Endothelial cell of umbilical vein (primary cell): Measurements from ENCODE around the gene MCM9. TPM values are rescaled to one million over a fixed set of nuclear protein-coding genes. Genes with fewer than 3 reads are reported as not detected.

Source experiments
- BruUV-seq: library from RNA; stranded (reverse); fragments of 400-500 nt; replicated peaks from 2 replicates; lab custom pipeline; 2021; lab: Mats Ljungman, UMichigan
- CTCF ChIA-PET: fragments of 300-600, 350-600 bp; sonication (Branson Sonifier 250); formaldehyde crosslinking; loops from one replicate; lab custom pipeline; 2021; ENCODE audit warnings: antibody characterized with exemption, inconsistent platforms; lab: Charles Lee
- POLR2A ChIA-PET: fragments of 300-600, 350-600 bp; sonication (Branson Sonifier 250); formaldehyde crosslinking; loops from one replicate; lab custom pipeline; 2021; ENCODE audit warnings: antibody characterized with exemption, inconsistent platforms; lab: Charles Lee
- DNase-seq: peaks from one replicate; pipeline ENCODE4 v3.0.0-alpha.2; 2011; ENCODE audit warnings: low read depth, low spot score
- FAIRE-seq: peaks from 2 replicates; lab custom pipeline; 2011; peaks lifted over from hg19 to GRCh38; lab: Jason Lieb, UNC
- H2AFZ ChIP-seq: 2 replicates; pipeline ENCODE4 v1.6.0; 2012; ENCODE audit warnings: low read depth, low read length, control low read depth, inconsistent platforms
- H3K27ac ChIP-seq: 2 replicates; pipeline ENCODE4 v1.5.1; 2011; ENCODE audit warnings: low read depth, mild to moderate bottlenecking, control low read depth, low read length, moderate library complexity; ENCODE audit not compliant: insufficient read depth
- H3K27me3 ChIP-seq, 2 experiments: 2 replicates each; pipeline versions ENCODE4 v1.6.0 to v1.6.1; 2011; ENCODE audit warnings: low read length in 2 of 2, mixed read lengths in 1 of 2; ENCODE audit not compliant: control insufficient read depth in 2 of 2, insufficient read depth in 2 of 2
- H3K36me3 ChIP-seq, 2 experiments: 2 replicates in 1 of 2; 3 replicates in 1 of 2; pipeline ENCODE4 v1.5.1; 2011; ENCODE audit warnings: low read length in 2 of 2, mild to moderate bottlenecking in 1 of 2, moderate library complexity in 1 of 2; ENCODE audit not compliant: control insufficient read depth in 2 of 2, insufficient read depth in 2 of 2; ENCODE audit errors: extremely low read depth in 1 of 2
- H3K4me1 ChIP-seq: 3 replicates; pipeline ENCODE4 v1.5.1; 2011; ENCODE audit warnings: mild to moderate bottlenecking, low read length; ENCODE audit not compliant: control insufficient read depth, insufficient read depth; ENCODE audit errors: extremely low read depth
- H3K4me2 ChIP-seq: 2 replicates; pipeline ENCODE4 v1.6.1; 2011; ENCODE audit warnings: low read length, control low read depth, mixed read lengths; ENCODE audit not compliant: insufficient read depth
- H3K4me3 ChIP-seq, 3 experiments: fragments of 200-600 bp in 1 of 3; sonication (generic), shearing (Covaris generic) in 1 of 3; replicated peaks in 1 of 3; 2 replicates each; pipeline ENCODE4 v1.5.1; 2011 to 2016; ENCODE audit warnings: control low read depth in 3 of 3, low read length in 3 of 3, mild to moderate bottlenecking in 2 of 3, inconsistent platforms in 1 of 3, low read depth in 1 of 3, moderate library complexity in 1 of 3; ENCODE audit not compliant: insufficient read depth in 1 of 3
- H3K79me2 ChIP-seq: 2 replicates; pipeline ENCODE4 v1.6.0; 2012; ENCODE audit warnings: low read length, inconsistent platforms; ENCODE audit not compliant: control insufficient read depth, insufficient read depth
- H3K9ac ChIP-seq: replicated peaks from 2 replicates; pipeline ENCODE3; 2011; ENCODE audit warnings: low read length, control low read depth; ENCODE audit not compliant: insufficient read depth; ENCODE audit errors: extremely low read depth
- H3K9me1 ChIP-seq: replicated peaks from 3 replicates; pipeline ENCODE4 v1.6.0; 2011; ENCODE audit warnings: mild to moderate bottlenecking, low read length; ENCODE audit not compliant: control insufficient read depth, insufficient read depth; ENCODE audit errors: extremely low read depth
- H3K9me3 ChIP-seq: replicated peaks from 2 replicates; pipeline ENCODE4 v1.5.1; 2012; ENCODE audit warnings: low read length, inconsistent platforms; ENCODE audit not compliant: control insufficient read depth, insufficient read depth
- H4K20me1 ChIP-seq: replicated peaks from 2 replicates; pipeline ENCODE3; 2011; ENCODE audit warnings: mild to moderate bottlenecking, low read length; ENCODE audit not compliant: control insufficient read depth, insufficient read depth; ENCODE audit errors: extremely low read depth
- CTCF ChIP-seq, 2 donors: IDR thresholded peaks; 1 replicate in 1 of 2; 2 replicates in 1 of 2; pipeline ENCODE4 v1.5.1; 2011; ENCODE audit warnings: low read length in 2 of 2, mild to moderate bottlenecking in 2 of 2, moderate library complexity in 2 of 2, control low read depth in 1 of 2, inconsistent platforms in 1 of 2, low read depth in 1 of 2; ENCODE audit not compliant: insufficient read depth in 1 of 2; ENCODE audit errors: extremely low read depth in 1 of 2
- EZH2 ChIP-seq: IDR thresholded peaks from 2 replicates; pipeline ENCODE4 v1.6.1; 2012; ENCODE audit warnings: borderline replicate concordance, low read depth, mild to moderate bottlenecking, moderate library complexity, low read length, inconsistent platforms; ENCODE audit not compliant: severe bottlenecking
- FOS ChIP-seq: IDR thresholded peaks from 2 replicates; pipeline ENCODE4 v1.6.1; 2011; ENCODE audit warnings: mild to moderate bottlenecking, low read length, moderate library complexity, borderline replicate concordance; ENCODE audit not compliant: insufficient read depth
- GATA2 ChIP-seq: IDR thresholded peaks from 2 replicates; pipeline ENCODE4 v1.7.0; 2011; ENCODE audit warnings: low read depth, mild to moderate bottlenecking, moderate library complexity, mixed read lengths, low read length; ENCODE audit not compliant: insufficient read length, insufficient read depth
- JUN ChIP-seq: IDR thresholded peaks from 2 replicates; pipeline ENCODE4 v1.6.1; 2011; ENCODE audit warnings: borderline replicate concordance, low read depth; ENCODE audit not compliant: insufficient read length, insufficient read depth
- MAX ChIP-seq: IDR thresholded peaks from 2 replicates; pipeline ENCODE4 v1.6.1; 2011; ENCODE audit not compliant: insufficient read depth, insufficient read length
- MYC ChIP-seq: IDR thresholded peaks from one replicate; pipeline ENCODE4 v1.6.1; 2011; ENCODE audit warnings: mild to moderate bottlenecking, low read depth, low read length
- POLR2A ChIP-seq: IDR thresholded peaks from 2 replicates; pipeline ENCODE4 v1.6.1; 2012; ENCODE audit warnings: low read depth, mild to moderate bottlenecking, control low read depth, low read length
- POLR2AphosphoS5 ChIP-seq: IDR thresholded peaks from 2 replicates; pipeline ENCODE4 v1.6.1; 2012; ENCODE audit warnings: low read depth, mild to moderate bottlenecking, control low read depth, low read length, moderate library complexity; ENCODE audit not compliant: insufficient read depth
- dilution Hi-C: fragments of 300-500 bp; cut with MboI; formaldehyde crosslinking; loops from one replicate; pipeline ENCODE4 v1.15.0; 2019; ENCODE audit warnings: low sequenced_read_pairs; ENCODE audit not compliant: extremely low pct_ligation_motif_present
- intact Hi-C: fragments of 100-400 bp; cut with micrococcal nuclease; formaldehyde crosslinking; loops from one replicate; pipeline ENCODE4 v1.10.0; 2022
- polyA plus RNA-seq, 4 experiments: library from polyadenylated mRNA; depleted of rRNA in 3 of 4; stranded (reverse) in 3 of 4; unstranded in 1 of 4; fragments of >200 nt; gene quantifications; 2 replicates each; pipeline versions ENCODE4 v1.2.1 to v1.2.3, GENCODE V29; 2011 to 2012; ENCODE audit warnings: missing spikeins in 1 of 4
- total RNA-seq: library from RNA; stranded (reverse); gene quantifications from 2 replicates; pipeline ENCODE4 v1.2.3, GENCODE V29; 2021

MCM9 gene
- total and polyA plus RNA-seq, 2 donors (not counting 3 experiments of a cell fraction or from before 2014, with no cell fraction given): 2.0 to 14.1 TPM

- Histone ChIP-seq H3K4me3 (no peak overlapping the region), H3K9me1 (no peaks in the 10 kb centered on the region), H4K20me1 (no peaks in the 10 kb centered on the region), H3K9me3 (no peaks in the 10 kb centered on the region), H2AFZ (no peak overlapping the region), H3K9ac (no peak overlapping the region), H3K4me2 (no peak overlapping the region), H3K27me3 (no peaks in the 10 kb centered on the region), H3K79me2 (no peaks in the 10 kb centered on the region), H3K36me3 (no peaks in the 10 kb centered on the region), H3K27ac (no peak overlapping the region), H3K4me1 (no peaks in the 10 kb centered on the region)
- dilution Hi-C loops: no loop called here
- no peak for FAIRE-seq
- DNase-seq: no peak
- TF ChIP-seq GATA2: no peak
- TF ChIP-seq FOS: no peak
- TF ChIP-seq MAX: no peak
- TF ChIP-seq EZH2: no peak
- TF ChIP-seq JUN: no peak
- no peak for TF ChIP-seq MYC
- no peak for TF ChIP-seq CTCF (IDR thresholded peaks at IDR 0.05; ENCODE audit: extremely low read depth in 1 of 2, insufficient read depth in 1 of 2, low read depth in 1 of 2, low read length in 2 of 2)
- no peak for TF ChIP-seq POLR2A
- TF ChIP-seq POLR2AphosphoS5: no peak
- ChIA-PET CTCF (interaction anchor here (0.9 to 3.6 kb wide), 11 partner anchors 8 to 961 kb away, joined by 3 to 24 read pairs (median 7); no protein-coding TSS in a partner anchor), POLR2A (no interaction called here)
- intact Hi-C loops: loop anchor here (2.0 to 5.0 kb wide), 3 partner anchors 92 to 824 kb away; partner anchors contain the start of gene CEP85L
- no TSS peak for BruUV-seq
These were observed 133.7 kb downstream of the MCM9 start for GRCh38 chr6:118801257-118801656.
